ENCODE results near the gene ATG9A. TPM values are rescaled to one million over a fixed set of nuclear protein-coding genes. Genes with fewer than 3 reads are reported as not detected.

Gene ATG9A
- total RNA-seq, 2 donors from 2014 or later: 60.2 to 66.0 TPM

DNA sequence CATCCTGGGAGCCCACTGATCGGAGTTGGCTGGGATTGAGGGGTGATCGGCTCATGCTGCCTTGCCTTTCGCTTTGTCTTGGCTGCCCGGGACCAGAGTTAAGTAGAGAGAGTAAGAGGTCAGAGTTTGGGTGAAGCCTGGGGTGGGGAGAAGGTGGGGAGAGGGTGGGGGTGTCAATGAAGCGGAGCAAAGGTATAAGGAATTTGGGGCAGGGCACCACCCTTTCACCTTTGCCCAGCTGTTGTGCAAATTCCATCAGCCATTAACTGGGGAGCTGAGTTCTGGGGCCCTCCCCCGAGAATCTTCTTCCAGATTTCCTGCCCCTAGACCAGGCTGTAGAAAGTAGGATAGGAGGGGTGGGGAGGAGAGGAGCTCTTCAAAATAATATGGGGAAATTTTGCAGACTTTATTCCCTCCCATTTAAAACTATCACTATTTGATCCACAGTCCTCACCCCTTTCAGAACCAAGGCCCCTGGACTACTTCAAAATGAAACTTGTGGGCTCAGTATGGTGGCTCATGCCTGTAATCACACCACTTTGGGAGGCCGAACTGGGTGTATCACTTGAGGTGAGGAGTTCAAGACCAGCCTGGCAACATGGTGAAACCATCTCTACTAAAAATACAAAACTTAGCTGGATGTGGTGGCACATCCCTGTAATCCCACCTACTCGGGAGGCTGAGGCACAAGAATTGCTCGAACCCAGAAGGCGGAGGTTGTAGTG, 59.3 kb downstream of the ATG9A start, which contains the start of gene SLC23A3:
TSS of gene SLC23A3 (minus strand) at position 100 of the 725 bp plus-strand sequence. CDS start at position 55, 45 bp downstream.
- ATAC-seq (peak; percentile 69), DNase-seq (no peak)
- intact Hi-C loops (cut with DNase I, micrococcal nuclease): loop anchor here in 1 of 2 donors (10.0 kb wide), 1 partner anchor 125 kb away; no protein-coding TSS in a partner anchor

Other genes with a start within 250 kb of the ATG9A start
- gene FEV, start 244.5 kb downstream of the ATG9A start, total RNA-seq: 1 to 10 TPM; 3.9 to 4.8 TPM
- gene CRYBA2, start 236.2 kb downstream of the ATG9A start, total RNA-seq: 1 to 10 TPM; 4.1 to 6.9 TPM
- gene CFAP65, start 188.1 kb downstream of the ATG9A start, total RNA-seq: under 1 TPM; 0.39 to 0.76 TPM
- 10 to 100 TPM; 72.7 to 85.5 TPM for gene IHH, start 168.7 kb downstream of the ATG9A start, total RNA-seq
- 10 to 100 TPM; 45.4 to 56.1 TPM for gene NHEJ1, start 68.8 kb downstream of the ATG9A start, total RNA-seq
- 1 to 10 TPM; 5.1 to 6.1 TPM for gene SLC23A3, start 59.6 kb downstream of the ATG9A start, total RNA-seq
- 100 to 1,000 TPM; 119 TPM for gene CNPPD1, start 52.7 kb downstream of the ATG9A start, total RNA-seq
- 100 to 1,000 TPM; 122 to 138 TPM for gene RETREG2, start 51.4 kb downstream of the ATG9A start, total RNA-seq
- gene ZFAND2B, start 22.9 kb downstream of the ATG9A start, total RNA-seq: 10 to 100 TPM; 78.0 to 89.9 TPM
- gene ABCB6, start 10.7 kb downstream of the ATG9A start, total RNA-seq: 10 to 100 TPM in 1 of 2 donors, 1 to 10 TPM in 1; 6.8 to 11.4 TPM
- 10 to 100 TPM; 33.8 to 40.9 TPM for gene ANKZF1, start 170 bp upstream of the ATG9A start, total RNA-seq
- 1 to 10 TPM; 4.2 to 4.5 TPM for gene GLB1L, start 15.8 kb upstream of the ATG9A start, total RNA-seq
- 10 to 100 TPM; 41.9 to 42.5 TPM for gene STK16, start 15.8 kb upstream of the ATG9A start, total RNA-seq
- not detected for gene TUBA4B, start 23.6 kb upstream of the ATG9A start, total RNA-seq
- 10 to 100 TPM; 60.2 to 83.1 TPM for gene TUBA4A, start 24.3 kb upstream of the ATG9A start, total RNA-seq
- gene DNAJB2, start 49.7 kb upstream of the ATG9A start, total RNA-seq: 10 to 100 TPM; 64.2 to 67.6 TPM
- gene PTPRN, start 79.8 kb upstream of the ATG9A start, total RNA-seq: 1 to 10 TPM; 1.9 to 2.3 TPM
- not detected for gene RESP18, start 103.1 kb upstream of the ATG9A start, total RNA-seq
- 100 to 1,000 TPM in 1 of 2 donors, 10 to 100 TPM in 1; 94.2 to 130 TPM for gene DNPEP, start 158.3 kb upstream of the ATG9A start, total RNA-seq
- 100 to 1,000 TPM in 1 of 2 donors, 10 to 100 TPM in 1; 18.5 to 706 TPM for gene DES, start 188.7 kb upstream of the ATG9A start, total RNA-seq
- gene SPEG, start 205.2 kb upstream of the ATG9A start, total RNA-seq: 10 to 100 TPM in 1 of 2 donors, 1 to 10 TPM in 1; 2.9 to 29.4 TPM

Measured in left colon (tissue), 2 donors.